ENCODE results near the gene ALPL. TPM values are rescaled to one million over a fixed set of nuclear protein-coding genes. Genes with fewer than 3 reads are reported as not detected.

The ALPL gene
- total and polyA plus RNA-seq, 10 donors: 19.5 to 222 (median 58.1) TPM

DNA sequence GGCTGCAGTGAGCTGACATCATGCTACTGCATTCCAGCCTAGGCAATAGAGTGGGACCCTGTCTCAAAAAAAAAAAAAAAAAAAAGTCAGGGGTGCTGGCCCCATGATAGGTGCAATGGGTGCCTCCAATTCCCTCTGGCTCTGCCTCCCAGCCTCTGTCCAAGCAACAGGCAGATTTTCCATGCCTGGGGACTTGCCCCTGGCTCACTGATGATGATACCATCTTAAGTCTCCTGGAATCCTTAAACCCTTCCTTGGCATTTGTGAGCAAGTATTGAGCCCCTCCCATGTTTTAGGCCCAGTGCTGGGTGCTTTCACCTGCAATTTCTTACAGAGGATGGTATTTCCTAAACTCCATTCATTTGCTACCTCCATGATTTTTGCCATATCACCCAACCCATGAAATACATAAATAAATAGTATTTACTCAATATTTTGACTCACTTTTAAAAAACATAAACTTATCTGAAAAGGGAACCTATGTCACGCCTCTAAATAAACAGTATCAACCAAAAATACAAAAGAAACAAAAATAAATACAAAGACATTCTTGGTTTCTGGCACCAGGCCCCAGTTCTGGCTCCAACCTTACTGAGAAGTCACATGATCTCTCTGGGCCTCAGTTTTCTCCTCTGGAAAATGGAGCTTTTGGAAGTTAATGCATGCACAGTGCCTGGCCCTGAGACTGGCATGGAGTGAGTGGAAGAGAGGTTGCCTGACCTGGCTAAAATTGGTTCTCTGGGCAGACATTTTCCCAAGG, 1.5 kb upstream of the ALPL start:
- Histone ChIP-seq H3K36me3 (no peaks in the 10 kb centered on the region), H3K27ac (no peak overlapping the region), H3K9me3 (no peaks in the 10 kb centered on the region), H3K4me3 (no peak overlapping the region), H3K4me1 (peaks cover 8 to 33% (median 23%) of the 10 kb centered on the region in 6 donors), H3K27me3 (replicated peaks in 1 of 7) (peaks cover 0 to 56% (median 22%) of the 10 kb centered on the region in 7 donors)
- intact Hi-C loops (cut with DNase I; ENCODE audit: low total_unique reads): no loop called here
- TF ChIP-seq, protein P1, sequence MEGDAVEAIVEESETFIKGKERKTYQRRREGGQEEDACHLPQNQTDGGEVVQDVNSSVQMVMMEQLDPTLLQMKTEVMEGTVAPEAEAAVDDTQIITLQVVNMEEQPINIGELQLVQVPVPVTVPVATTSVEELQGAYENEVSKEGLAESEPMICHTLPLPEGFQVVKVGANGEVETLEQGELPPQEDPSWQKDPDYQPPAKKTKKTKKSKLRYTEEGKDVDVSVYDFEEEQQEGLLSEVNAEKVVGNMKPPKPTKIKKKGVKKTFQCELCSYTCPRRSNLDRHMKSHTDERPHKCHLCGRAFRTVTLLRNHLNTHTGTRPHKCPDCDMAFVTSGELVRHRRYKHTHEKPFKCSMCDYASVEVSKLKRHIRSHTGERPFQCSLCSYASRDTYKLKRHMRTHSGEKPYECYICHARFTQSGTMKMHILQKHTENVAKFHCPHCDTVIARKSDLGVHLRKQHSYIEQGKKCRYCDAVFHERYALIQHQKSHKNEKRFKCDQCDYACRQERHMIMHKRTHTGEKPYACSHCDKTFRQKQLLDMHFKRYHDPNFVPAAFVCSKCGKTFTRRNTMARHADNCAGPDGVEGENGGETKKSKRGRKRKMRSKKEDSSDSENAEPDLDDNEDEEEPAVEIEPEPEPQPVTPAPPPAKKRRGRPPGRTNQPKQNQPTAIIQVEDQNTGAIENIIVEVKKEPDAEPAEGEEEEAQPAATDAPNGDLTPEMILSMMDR (IDR thresholded peaks at IDR 0.05 in 8 of 11, conservative IDR thresholded peaks at IDR 0.05 in 3 of 11): no peak
- no peak for TF ChIP-seq POLR2A (IDR thresholded peaks at IDR 0.05)
- TF ChIP-seq POLR2AphosphoS5 (IDR thresholded peaks at IDR 0.05): no peak
- 88 to 100% (median 95%) methylated on average over 1 of the region's 1 CpG for WGBS, 5 donors
- DNase-seq: no peak

DNA sequence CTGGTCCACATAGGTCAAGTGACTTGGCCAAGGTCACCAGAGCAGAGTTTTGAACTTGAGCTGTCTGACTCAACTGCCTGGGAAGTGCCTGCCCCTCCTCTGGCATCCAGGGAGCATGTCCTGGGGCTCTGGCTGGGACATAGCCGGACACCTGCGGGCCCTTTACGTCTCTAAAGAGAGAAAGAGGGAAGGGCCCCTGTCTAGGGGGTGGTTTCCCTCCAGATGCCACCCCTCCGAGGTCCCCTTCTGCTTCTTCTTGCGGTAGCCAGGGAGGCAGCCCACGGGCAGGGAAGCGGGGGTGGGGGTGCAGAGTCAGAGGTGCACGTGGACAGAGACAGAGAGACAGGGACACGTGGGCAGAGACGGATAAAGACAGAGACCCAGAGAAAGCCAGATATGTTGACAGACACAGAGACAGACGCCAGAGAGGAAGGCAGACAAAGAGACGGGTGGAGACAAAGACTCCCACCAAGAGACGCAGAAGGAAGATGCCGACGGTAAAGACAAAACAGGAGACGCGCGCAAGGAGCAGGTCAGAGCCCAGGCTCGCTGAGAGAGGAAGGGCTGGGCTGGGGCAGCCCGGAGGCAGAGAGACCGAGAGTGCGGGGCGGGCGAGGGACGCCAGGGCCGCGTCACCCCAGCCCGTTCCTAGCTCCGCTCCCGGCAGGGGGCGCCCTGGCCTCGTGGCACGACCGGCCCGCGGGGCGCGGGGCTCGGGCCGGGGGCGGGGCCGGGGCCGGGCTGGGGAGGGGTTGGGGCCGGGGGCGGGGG, 458 bp upstream of the ALPL start:
- WGBS, 5 donors: 4 to 9% (median 6%) methylated on average over 21 to 44 of the region's 45 CpGs
- Histone ChIP-seq H3K4me1 (peaks cover 8 to 44% (median 23%) of the 10 kb centered on the region in 6 donors), H3K4me3 (peak overlapping the region in 6 of 8 donors; percentile 37 to 67 (median 48)), H3K36me3 (no peaks in the 10 kb centered on the region), H3K27ac (peak overlapping the region in 3 of 8 donors; percentile 54 to 83 (median 79)), H3K9me3 (no peaks in the 10 kb centered on the region), H3K27me3 (replicated peaks in 1 of 7) (peaks cover 0 to 58% (median 22%) of the 10 kb centered on the region in 7 donors)
- TF ChIP-seq POLR2AphosphoS5 (IDR thresholded peaks at IDR 0.05): no peak
- TF ChIP-seq, protein P1 (IDR thresholded peaks at IDR 0.05 in 8 of 11, conservative IDR thresholded peaks at IDR 0.05 in 3 of 11): peak; percentile 42 to 87 (median 67)
- DNase-seq: peak; percentile 96
- intact Hi-C loops (cut with DNase I; ENCODE audit: low total_unique reads): no loop called here

DNA sequence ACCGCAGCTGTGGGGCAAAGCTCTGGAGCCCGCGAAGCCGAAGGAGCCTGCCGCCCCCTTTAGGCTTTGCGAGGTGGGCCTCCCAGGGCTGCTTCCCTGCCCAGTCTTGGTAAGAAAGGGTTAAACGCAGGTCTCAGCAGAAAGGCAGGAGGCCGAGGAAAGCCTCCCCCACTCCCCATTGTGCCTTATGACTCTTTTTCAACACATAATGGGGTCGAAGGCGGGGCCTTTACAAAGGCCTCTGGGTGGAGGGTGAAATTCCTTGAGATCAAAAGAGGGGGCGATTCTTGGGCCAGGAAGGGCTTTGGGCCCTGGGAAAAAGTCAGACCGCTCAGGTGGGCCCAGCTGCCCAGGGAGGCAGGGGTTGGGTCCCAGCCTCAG, 880 bp downstream of the ALPL start:
- H3K4me3 ChIP-seq: peak overlapping the region in 7 of 8 donors; percentile 37 to 67 (median 47)

More for the DNA sequence above, 880 bp downstream of the ALPL start:
- no peak for DNase-seq
- H3K4me1 ChIP-seq: peaks cover 8 to 57% (median 30%) of the 10 kb centered on the region in 6 donors
- peaks cover 0 to 59% (median 22%) of the 10 kb centered on the region in 7 donors for H3K27me3 ChIP-seq (replicated peaks in 1 of 7)
- H3K9me3 ChIP-seq: no peaks in the 10 kb centered on the region
- intact Hi-C loops (cut with DNase I; ENCODE audit: low total_unique reads): loop anchor here (10.0 kb wide), 2 partner anchors 65 to 155 kb away; partner anchors contain the start of gene RAP1GAP
- TF ChIP-seq POLR2AphosphoS5 (IDR thresholded peaks at IDR 0.05): no peak
- no peak for TF ChIP-seq POLR2A (IDR thresholded peaks at IDR 0.05)
- TF ChIP-seq, protein P1 (IDR thresholded peaks at IDR 0.05 in 8 of 11, conservative IDR thresholded peaks at IDR 0.05 in 3 of 11): no peak
- WGBS, 5 donors: 44 to 72% (median 52%) methylated on average over 6 to 12 of the region's 12 CpGs
- H3K27ac ChIP-seq: peak overlapping the region in 4 of 8 donors; percentile 36 to 83 (median 66)
- H3K36me3 ChIP-seq: no peaks in the 10 kb centered on the region
